ENCODE measurements around the gene OR10G3.
"Not testable (repeated sequence)": the region's sequence is repeated elsewhere in the genome, so short reads cannot be mapped to it uniquely, and the experiment has no call there.

OR10G3 gene

DNA sequence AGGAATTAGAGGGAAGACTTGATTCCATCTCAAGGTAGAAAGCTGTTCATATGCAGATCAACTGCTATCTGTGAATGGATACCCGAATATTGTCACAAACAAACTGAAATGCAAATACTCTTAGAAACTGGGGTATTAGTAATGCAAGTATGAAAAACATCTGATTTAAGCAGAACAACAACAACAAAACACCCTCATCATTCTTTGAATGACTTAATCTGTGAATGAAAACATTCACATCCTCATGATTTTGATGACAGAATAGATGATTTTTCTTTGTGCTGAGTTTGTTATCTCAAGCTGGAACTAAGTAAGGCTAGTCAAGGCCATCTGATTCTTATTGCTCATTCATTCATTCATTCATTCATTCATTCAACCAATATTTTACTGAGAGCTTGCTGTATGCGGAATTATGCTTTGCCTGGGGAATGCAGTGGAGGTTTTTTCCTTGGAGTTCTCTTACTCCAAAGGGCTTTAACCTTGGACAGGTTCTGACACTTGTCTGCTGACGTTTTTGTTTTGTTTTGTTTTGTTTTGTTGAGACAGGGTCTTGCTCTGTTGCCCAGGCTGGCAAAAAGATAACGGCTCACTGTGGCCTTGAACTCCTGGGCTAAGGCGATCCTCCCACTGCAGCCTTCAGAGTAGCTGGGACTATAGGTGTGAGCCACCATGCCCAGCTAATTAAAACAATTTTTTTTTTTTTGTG lies 23.3 kb downstream of the OR10G3 start:
- H3K27me3 ChIP-seq (ENCODE audit: control insufficient read depth, insufficient read depth, low read length), result no peaks in the 10 kb centered on the region
- H3K27ac ChIP-seq (ENCODE audit: low read depth, low read length), result peak overlapping the region; percentile 96
- no peaks in the 10 kb centered on the region for H3K9me3 ChIP-seq (ENCODE audit: control insufficient read depth, insufficient read depth, low read length)
- H3K4me1 ChIP-seq (ENCODE audit: control insufficient read depth, insufficient read depth, low read length), result peaks cover 30% of the 10 kb centered on the region
- H3K4me3 ChIP-seq (ENCODE audit: low read depth, low read length), result no peak overlapping the region
- H3K9ac ChIP-seq (ENCODE audit: low read depth, low read length), result peak overlapping the region; percentile 50; the same call in 1 of the 2 replicates
- H3K36me3 ChIP-seq (ENCODE audit: control insufficient read depth, insufficient read depth, low read length), result no peaks in the 10 kb centered on the region

DNA sequence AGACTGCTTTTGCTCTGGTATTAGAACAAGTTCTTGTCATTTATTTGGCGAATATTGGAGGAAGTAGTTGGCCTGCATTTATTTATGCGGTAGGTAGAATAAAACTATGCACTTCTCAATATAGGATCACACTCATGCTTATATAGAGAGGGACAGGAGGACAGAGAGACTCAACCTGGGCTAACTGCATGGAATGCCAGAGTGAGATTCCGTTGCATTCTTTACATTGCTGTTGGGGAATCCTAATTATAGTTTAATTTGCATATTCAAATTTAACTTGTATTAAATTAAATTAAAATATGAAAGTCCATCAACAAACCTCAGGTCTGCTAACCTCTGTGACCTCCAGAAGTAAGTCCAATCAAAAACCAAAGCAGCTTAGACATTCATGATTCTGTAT lies 26.6 kb downstream of the OR10G3 start:
- Histone ChIP-seq H3K27ac (ENCODE audit: low read depth, low read length) (peak overlapping the region; percentile 33), H3K4me1 (ENCODE audit: control insufficient read depth, insufficient read depth, low read length) (peaks cover 28% of the 10 kb centered on the region), H3K27me3 (ENCODE audit: control insufficient read depth, insufficient read depth, low read length) (no peaks in the 10 kb centered on the region), H3K9me3 (ENCODE audit: control insufficient read depth, insufficient read depth, low read length) (no peaks in the 10 kb centered on the region), H3K36me3 (ENCODE audit: control insufficient read depth, insufficient read depth, low read length) (no peaks in the 10 kb centered on the region), H3K9ac (ENCODE audit: low read depth, low read length) (no peak overlapping the region; the same call in 1 of the 2 replicates), H3K4me3 (ENCODE audit: low read depth, low read length) (no peak overlapping the region)

DNA sequence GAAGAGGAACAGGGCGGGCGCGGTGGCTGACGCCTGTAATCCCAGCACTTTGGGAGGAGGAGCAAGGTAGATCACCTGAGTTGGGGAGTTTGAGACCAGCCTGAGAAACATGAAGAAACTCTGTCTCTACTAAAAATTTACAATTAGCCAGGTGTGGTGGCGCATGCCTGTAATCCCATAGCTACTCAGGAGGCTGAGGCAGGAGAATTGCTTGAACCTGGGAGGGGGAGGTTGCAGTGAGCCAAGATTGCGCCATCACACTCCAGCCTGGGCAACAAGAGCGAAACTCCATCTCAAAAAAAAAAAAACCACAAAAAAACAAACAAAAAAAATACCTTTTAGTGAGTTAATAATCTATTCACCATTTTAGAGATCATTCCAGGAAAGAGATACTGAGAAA lies 35.3 kb downstream of the OR10G3 start:
- H3K36me3 ChIP-seq (ENCODE audit: control insufficient read depth, insufficient read depth, low read length); H3K9me3 ChIP-seq (ENCODE audit: control insufficient read depth, insufficient read depth, low read length); H3K4me3 ChIP-seq (ENCODE audit: low read depth, low read length); H3K27ac ChIP-seq (ENCODE audit: low read depth, low read length); H3K9ac ChIP-seq (ENCODE audit: low read depth, low read length); H3K27me3 ChIP-seq (ENCODE audit: control insufficient read depth, insufficient read depth, low read length): not testable (repeated sequence)
- peaks cover 24% of the 10 kb centered on the region for H3K4me1 ChIP-seq (ENCODE audit: control insufficient read depth, insufficient read depth, low read length)

DNA sequence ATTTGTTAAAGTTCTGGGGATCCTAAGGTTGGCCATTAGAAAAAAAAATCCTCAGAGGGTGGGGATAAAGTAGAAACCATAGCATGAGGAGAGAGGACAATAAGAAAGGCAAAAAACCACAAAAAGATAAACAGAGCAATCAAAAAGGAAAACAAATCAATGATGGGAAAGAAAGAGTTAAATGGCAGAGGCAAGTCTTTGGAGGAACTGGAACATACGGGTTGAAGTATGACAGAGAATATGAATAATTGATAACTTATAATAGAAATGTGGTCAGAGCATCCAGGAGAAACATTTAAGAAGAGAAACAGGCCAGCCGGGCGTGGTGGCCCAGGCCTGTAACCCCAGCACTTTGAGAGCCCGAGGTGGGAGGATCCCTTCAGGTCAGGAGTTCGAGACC lies 35.9 kb downstream of the OR10G3 start:
- H3K9ac ChIP-seq (ENCODE audit: low read depth, low read length), result no peak overlapping the region
- H3K27me3 ChIP-seq (ENCODE audit: control insufficient read depth, insufficient read depth, low read length), result no peaks in the 10 kb centered on the region
- H3K27ac ChIP-seq (ENCODE audit: low read depth, low read length), result peak overlapping the region; percentile 44
- 0 out of 2 replicates have a peak overlapping the region, but pooled peaks have one; percentile 39 for H3K4me3 ChIP-seq (ENCODE audit: low read depth, low read length)
- no peaks in the 10 kb centered on the region for H3K36me3 ChIP-seq (ENCODE audit: control insufficient read depth, insufficient read depth, low read length)
- H3K9me3 ChIP-seq (ENCODE audit: control insufficient read depth, insufficient read depth, low read length), result peaks cover 5% of the 10 kb centered on the region; the same call in 1 of the 2 replicates
- peaks cover 30% of the 10 kb centered on the region for H3K4me1 ChIP-seq (ENCODE audit: control insufficient read depth, insufficient read depth, low read length)

DNA sequence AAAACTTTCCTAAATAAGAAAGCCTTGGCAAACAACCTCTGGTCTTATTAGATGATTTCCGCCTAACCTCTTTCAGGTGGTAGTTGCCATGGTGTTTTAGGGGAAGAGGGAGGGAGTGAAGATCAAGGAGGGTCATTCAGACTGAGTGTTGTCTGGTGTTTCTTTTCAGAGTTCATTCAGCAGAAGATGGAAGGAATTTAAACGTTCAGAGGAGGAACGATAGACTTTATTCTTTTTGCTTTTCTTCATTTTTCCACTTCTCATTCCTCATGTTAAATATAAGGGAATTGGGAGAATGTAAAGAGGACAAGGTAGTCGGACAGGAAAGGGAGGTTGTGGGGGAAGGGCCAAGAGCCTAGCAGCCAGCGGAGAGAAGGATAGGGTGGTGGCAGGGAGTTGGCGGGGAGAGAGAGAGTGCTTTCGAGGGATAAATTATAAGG lies 36.3 kb downstream of the OR10G3 start:
- H3K27me3 ChIP-seq (ENCODE audit: control insufficient read depth, insufficient read depth, low read length), result no peaks in the 10 kb centered on the region
- H3K9ac ChIP-seq (ENCODE audit: low read depth, low read length), result 0 out of 2 replicates have a peak overlapping the region, but pooled peaks have one; percentile 9
- no peaks in the 10 kb centered on the region for H3K36me3 ChIP-seq (ENCODE audit: control insufficient read depth, insufficient read depth, low read length)
- H3K4me1 ChIP-seq (ENCODE audit: control insufficient read depth, insufficient read depth, low read length), result peaks cover 35% of the 10 kb centered on the region
- peaks cover 5% of the 10 kb centered on the region; the same call in 1 of the 2 replicates for H3K9me3 ChIP-seq (ENCODE audit: control insufficient read depth, insufficient read depth, low read length)
- peak overlapping the region; percentile 39; the same call in 1 of the 2 replicates for H3K4me3 ChIP-seq (ENCODE audit: low read depth, low read length)
- peak overlapping the region; percentile 44 for H3K27ac ChIP-seq (ENCODE audit: low read depth, low read length)

DNA sequence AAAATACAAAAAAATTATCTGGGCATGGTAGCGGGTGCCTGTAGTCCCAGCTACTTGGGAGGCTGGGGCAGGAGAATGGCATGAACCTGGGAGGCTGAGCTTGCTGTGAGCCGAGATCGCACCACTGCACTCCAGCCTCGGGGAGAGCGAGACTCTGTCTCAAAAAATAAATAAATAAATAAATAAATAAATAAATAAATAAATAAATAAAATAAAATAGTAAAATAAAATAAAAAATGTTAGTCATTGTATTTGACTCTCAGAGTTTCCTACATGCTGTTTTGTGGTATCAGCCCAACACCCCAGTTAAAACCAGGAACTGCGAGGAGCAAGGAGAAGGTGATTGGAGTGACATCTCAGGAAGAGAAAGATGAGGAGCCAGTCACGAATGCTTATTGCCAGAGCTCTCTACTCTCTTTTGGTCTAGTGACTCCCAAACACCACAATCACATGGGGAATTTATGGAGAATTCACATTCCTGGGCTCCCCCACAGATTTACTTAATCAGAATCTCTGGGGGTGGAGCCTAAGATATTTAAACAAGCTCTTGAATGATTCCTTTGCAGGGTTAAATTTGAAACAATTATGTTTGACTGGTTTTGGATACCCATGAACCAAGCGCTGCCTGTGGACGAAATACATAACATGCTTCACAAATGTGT lies 38.3 kb downstream of the OR10G3 start:
- Histone ChIP-seq H3K27ac (ENCODE audit: low read depth, low read length) (peak overlapping the region; percentile 35), H3K4me1 (ENCODE audit: control insufficient read depth, insufficient read depth, low read length) (peaks cover 40% of the 10 kb centered on the region), H3K36me3 (ENCODE audit: control insufficient read depth, insufficient read depth, low read length) (no peaks in the 10 kb centered on the region), H3K9me3 (ENCODE audit: control insufficient read depth, insufficient read depth, low read length) (no peaks in the 10 kb centered on the region), H3K9ac (ENCODE audit: low read depth, low read length) (no peak overlapping the region), H3K4me3 (ENCODE audit: low read depth, low read length) (no peak overlapping the region), H3K27me3 (ENCODE audit: control insufficient read depth, insufficient read depth, low read length) (no peaks in the 10 kb centered on the region)

DNA sequence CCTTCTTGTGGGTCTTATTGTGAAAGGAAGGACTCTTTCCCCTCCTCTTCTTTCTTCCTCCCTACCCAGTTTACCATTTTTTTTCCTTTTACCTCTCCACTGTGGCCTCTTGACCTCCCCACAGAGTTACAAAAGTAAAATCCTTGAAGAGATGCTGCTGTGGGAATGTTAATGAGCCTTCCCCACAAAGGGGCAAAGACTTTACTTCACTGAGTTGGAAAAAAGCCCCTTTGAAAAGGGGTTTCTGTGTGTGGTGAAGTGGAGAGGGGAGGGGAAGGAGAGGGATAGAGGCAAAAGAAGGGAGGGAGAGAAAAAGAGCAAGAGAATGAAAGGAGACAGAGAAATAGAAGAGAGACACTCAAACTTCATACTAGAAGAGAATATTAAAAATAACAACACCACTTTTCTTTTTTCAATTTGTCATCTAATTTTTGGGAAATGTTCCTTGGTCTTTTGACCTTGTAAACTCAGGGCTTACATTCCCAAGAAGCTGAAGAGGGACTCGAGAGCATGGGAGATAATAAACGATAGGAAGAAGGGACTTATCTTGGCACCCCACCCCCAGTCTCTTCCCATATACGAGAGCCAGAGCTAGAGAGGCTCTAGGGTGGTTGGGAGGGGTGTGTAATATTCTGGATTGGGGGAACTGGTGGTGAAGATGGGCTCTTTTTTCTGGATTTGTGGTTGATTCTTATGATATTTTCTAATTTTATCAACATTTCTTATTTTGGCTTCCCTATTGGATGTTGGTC lies 40.5 kb downstream of the OR10G3 start:
- Histone ChIP-seq H3K4me3 (ENCODE audit: low read depth, low read length) (0 out of 2 replicates have a peak overlapping the region, but pooled peaks have one; percentile 1), H3K36me3 (ENCODE audit: control insufficient read depth, insufficient read depth, low read length) (no peaks in the 10 kb centered on the region), H3K9ac (ENCODE audit: low read depth, low read length) (no peak overlapping the region), H3K4me1 (ENCODE audit: control insufficient read depth, insufficient read depth, low read length) (peaks cover 41% of the 10 kb centered on the region), H3K27ac (ENCODE audit: low read depth, low read length) (peak overlapping the region; percentile 81), H3K9me3 (ENCODE audit: control insufficient read depth, insufficient read depth, low read length) (no peaks in the 10 kb centered on the region), H3K27me3 (ENCODE audit: control insufficient read depth, insufficient read depth, low read length) (no peaks in the 10 kb centered on the region)

DNA sequence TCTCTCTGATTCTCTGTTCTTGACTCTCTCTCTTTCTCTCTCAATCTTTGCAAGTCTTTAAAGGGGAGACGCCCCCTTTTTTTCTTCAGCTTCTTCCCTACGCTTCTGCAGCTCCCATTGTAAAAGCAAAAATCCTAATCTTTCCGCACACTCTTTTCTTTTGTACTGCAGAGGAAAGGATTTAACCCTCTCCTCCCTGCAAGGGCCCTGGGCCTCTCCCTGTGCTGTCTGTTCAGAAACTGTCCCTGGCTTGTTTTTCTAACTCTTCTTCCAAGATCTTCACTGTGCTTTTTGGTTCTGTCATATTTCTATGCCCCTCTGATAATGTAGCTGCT lies 42.8 kb downstream of the OR10G3 start:
- H3K9me3 ChIP-seq (ENCODE audit: control insufficient read depth, insufficient read depth, low read length), result no peaks in the 10 kb centered on the region
- peak overlapping the region; percentile 74 for H3K9ac ChIP-seq (ENCODE audit: low read depth, low read length)
- H3K27me3 ChIP-seq (ENCODE audit: control insufficient read depth, insufficient read depth, low read length), result no peaks in the 10 kb centered on the region
- H3K4me3 ChIP-seq (ENCODE audit: low read depth, low read length), result peak overlapping the region; percentile 92
- H3K36me3 ChIP-seq (ENCODE audit: control insufficient read depth, insufficient read depth, low read length), result peaks cover 3% of the 10 kb centered on the region
- H3K4me1 ChIP-seq (ENCODE audit: control insufficient read depth, insufficient read depth, low read length), result peaks cover 40% of the 10 kb centered on the region
- H3K27ac ChIP-seq (ENCODE audit: low read depth, low read length), result peak overlapping the region; percentile 95

DNA sequence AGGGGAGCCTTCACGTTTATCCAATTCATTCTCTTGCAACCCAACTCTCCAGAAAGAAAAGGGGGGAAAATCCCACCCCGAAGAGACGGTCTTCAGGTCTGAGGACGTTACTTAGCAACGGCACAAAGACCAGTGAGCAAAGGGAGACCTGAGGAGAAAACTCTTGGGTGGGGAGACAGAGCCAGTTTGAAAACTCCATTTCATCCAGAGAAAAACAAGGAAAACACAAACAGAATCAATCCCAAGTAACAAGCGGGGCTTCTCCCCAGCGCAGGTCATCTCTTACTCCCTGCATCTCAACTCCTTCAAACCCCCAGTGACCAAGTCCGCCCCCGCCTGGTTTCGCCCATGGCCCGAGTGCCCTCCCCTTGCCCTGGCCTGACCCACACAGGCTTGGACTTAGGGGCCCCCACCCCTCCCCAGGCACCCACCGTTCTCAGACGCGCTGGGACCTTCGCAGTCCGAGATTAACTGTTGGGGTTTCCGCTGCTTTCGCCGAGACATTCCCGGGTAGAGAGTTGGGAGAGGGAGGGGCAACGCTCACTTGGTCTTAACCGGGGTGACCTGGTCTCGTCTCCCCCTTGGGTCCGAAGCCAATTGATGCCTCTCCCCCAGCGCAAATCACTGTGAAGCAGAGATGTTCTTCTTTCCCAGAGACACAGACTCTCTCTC lies 43.3 kb downstream of the OR10G3 start:
- H3K9me3 ChIP-seq (ENCODE audit: control insufficient read depth, insufficient read depth, low read length), result no peaks in the 10 kb centered on the region
- H3K36me3 ChIP-seq (ENCODE audit: control insufficient read depth, insufficient read depth, low read length), result peaks cover 6% of the 10 kb centered on the region
- H3K4me1 ChIP-seq (ENCODE audit: control insufficient read depth, insufficient read depth, low read length), result peaks cover 40% of the 10 kb centered on the region
- no peaks in the 10 kb centered on the region for H3K27me3 ChIP-seq (ENCODE audit: control insufficient read depth, insufficient read depth, low read length)
- peak overlapping the region; percentile 95 for H3K27ac ChIP-seq (ENCODE audit: low read depth, low read length)
- peak overlapping the region; percentile 74 for H3K9ac ChIP-seq (ENCODE audit: low read depth, low read length)
- peak overlapping the region; percentile 92 for H3K4me3 ChIP-seq (ENCODE audit: low read depth, low read length)

DNA sequence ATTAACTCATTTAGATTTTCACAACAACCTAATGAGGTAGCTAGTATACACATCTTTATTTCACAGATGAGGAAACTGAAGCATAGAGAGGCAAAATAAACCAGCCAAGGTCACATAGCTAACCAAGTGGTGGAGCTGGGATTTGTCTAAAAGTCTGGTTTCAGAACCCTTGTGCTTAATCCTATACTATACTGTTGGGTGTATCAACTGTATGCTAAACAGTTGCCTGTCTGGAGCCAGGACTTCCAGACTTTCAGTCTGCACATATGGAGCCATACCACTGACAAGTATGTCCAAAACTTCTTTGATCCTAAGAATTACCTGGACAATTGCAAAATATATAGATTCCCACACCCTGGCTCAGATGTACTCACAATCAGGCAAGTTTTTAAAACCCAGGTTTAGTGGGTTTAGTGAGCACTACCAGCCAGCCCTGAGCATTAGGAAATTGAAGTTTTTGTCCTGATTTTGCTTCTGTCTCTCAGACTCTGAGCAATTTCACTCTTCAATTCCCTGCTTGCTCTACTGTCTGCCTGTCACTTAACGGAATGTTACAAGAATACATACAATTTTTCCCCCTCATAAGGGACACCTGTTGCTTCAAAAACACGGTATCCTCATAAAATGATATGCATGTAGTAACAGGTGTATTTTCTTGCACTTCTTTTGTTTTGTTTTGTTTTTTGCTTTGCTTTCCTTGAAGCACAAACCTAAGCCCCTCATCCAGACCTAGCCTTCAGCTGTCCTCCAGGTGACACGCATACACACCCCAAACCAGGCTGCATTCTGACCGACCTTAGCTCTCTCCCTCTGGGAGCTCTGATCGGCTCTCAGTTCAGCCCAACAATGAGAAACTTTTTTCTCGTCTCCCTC lies 44.1 kb downstream of the OR10G3 start:
- H3K4me3 ChIP-seq (ENCODE audit: low read depth, low read length), result peak overlapping the region; percentile 92
- H3K4me1 ChIP-seq (ENCODE audit: control insufficient read depth, insufficient read depth, low read length), result peaks cover 43% of the 10 kb centered on the region
- no peaks in the 10 kb centered on the region for H3K9me3 ChIP-seq (ENCODE audit: control insufficient read depth, insufficient read depth, low read length)
- peaks cover 11% of the 10 kb centered on the region for H3K36me3 ChIP-seq (ENCODE audit: control insufficient read depth, insufficient read depth, low read length)
- H3K9ac ChIP-seq (ENCODE audit: low read depth, low read length), result peak overlapping the region; percentile 74
- H3K27ac ChIP-seq (ENCODE audit: low read depth, low read length), result peak overlapping the region; percentile 95
- no peaks in the 10 kb centered on the region for H3K27me3 ChIP-seq (ENCODE audit: control insufficient read depth, insufficient read depth, low read length)

Data from HUES48 (cell line).